Right lobe of liver (tissue), 6 donors: ENCODE results near the gene SLC35G2. TPM values are rescaled to one million over a fixed set of nuclear protein-coding genes. Genes with fewer than 3 reads are reported as not detected.

Experiments
- ATAC-seq, 4 donors: fragments of 200-7000 bp; cut with Tn5 transposase; one replicate each; pipeline ENCODE4 v1.9.1; 2020; ENCODE audit warnings: mild to moderate bottlenecking in 4 of 4, moderate library complexity in 4 of 4
- DNase-seq, 3 donors: peaks; one replicate each; pipeline ENCODE4 v3.0.0-alpha.2; 2020
- H3K27ac ChIP-seq, 3 donors: fragments of 200-600 bp; one replicate each; pipeline ENCODE4 v1.8.0; 2022
- H3K27me3 ChIP-seq, 2 donors: fragments of 200-600 bp; one replicate each; pipeline ENCODE4 v1.8.0; 2022
- H3K36me3 ChIP-seq, 4 donors: fragments of 200-600 bp; sonication (generic) in 1 of 4; one replicate each; pipeline versions ENCODE4 v1.5.1 to v1.8.0; 2017 to 2022; ENCODE audit warnings: control low read depth in 1 of 4
- H3K4me1 ChIP-seq, 4 donors: fragments of 200-600 bp; sonication (generic) in 1 of 4; one replicate each; pipeline versions ENCODE4 v1.5.1 to v1.8.0; 2017 to 2022; ENCODE audit warnings: control low read depth in 1 of 4
- H3K4me3 ChIP-seq, 3 donors: fragments of 200-600 bp; one replicate each; pipeline ENCODE4 v1.8.0; 2022
- H3K9me3 ChIP-seq, 4 donors: fragments of 200-600 bp; sonication (generic) in 1 of 4; one replicate each; pipeline versions ENCODE4 v1.5.1 to v1.8.0; 2017 to 2022; ENCODE audit warnings: control low read depth in 1 of 4
- CTCF ChIP-seq, 4 donors: fragments of 200-600 bp in 3 of 4; fragments of 450-650 bp in 1 of 4; IDR thresholded peaks; one replicate each; pipeline versions ENCODE4 v1.5.1 to v1.8.0; 2016 to 2022; ENCODE audit warnings: antibody characterized with exemption in 4 of 4, mild to moderate bottlenecking in 2 of 4
- POLR2A ChIP-seq: fragments of 450-650 bp; IDR thresholded peaks from one replicate; pipeline ENCODE4 v1.6.1; 2017; ENCODE audit warnings: antibody characterized with exemption, mild to moderate bottlenecking
- WGBS: methylation state at CpG from one replicate; pipeline ENCODE4 v1.1.6; 2018; ENCODE audit warnings: low coverage, low lambda C conversion rate; ENCODE audit not compliant: insufficient coverage; ENCODE audit errors: missing lambda C conversion rate; 5-methylcytosine and 5-hydroxymethylcytosine counted together
- intact Hi-C, 2 donors: fragments of 100-400 bp; cut with DNase I; formaldehyde crosslinking; loops; one replicate each; pipeline versions ENCODE4 v1.11.2 to v1.14.1; 2022
- long read RNA-seq: library from polyadenylated mRNA; unstranded; transcript quantifications from one replicate; pipeline ENCODE4 v2.0.0, GENCODE V29; 2019
- total RNA-seq, 6 experiments: library from RNA; depleted of rRNA in 2 of 6; stranded (reverse); fragments of >200 nt in 2 of 6; fragmentation: NEBNext Ultra II Directional in 3 of 6; extraction: Animal tissue kit (Norgen Biotek cat#: 25700) in 3 of 6; gene quantifications; one replicate each; pipeline versions ENCODE4 v1.1.0 to v1.2.4, GENCODE V29; 2016 to 2023
- donor health status: DM: no; HTN: yes; CAD: no.
- donor health status: DM: no; HTN: no; CAD: no.
- donor health status: DM: no; HTN: no; CAD: no.
- donor health status: DM: no; HTN: yes; CAD: no.
- donor health status: DM: no; HTN: yes; CAD: no.

The SLC35G2 gene
- 1 to 10 TPM in 3 of 6 experiments, under 1 TPM in 3; 0.51 to 2.7 (median 1.7) TPM for total RNA-seq
- long read RNA-seq = 0 reads

GRCh38 chr3:136818769-136819391 lies at the start of gene SLC35G2:
Gene SLC35G2 (plus strand): TSS chr3:136819126. CDS start chr3:136854461, 35,335 bp downstream.
- H3K4me3 ChIP-seq = peak within 1 kb of the TSS; percentile 56 to 79 (median 59)
- DNase-seq = peak; percentile 48 to 57 (median 57)
- TF ChIP-seq CTCF (IDR thresholded peaks at IDR 0.05) (no peak), POLR2A (no peak)
- H3K36me3 ChIP-seq = no peaks in the 10 kb centered on the region
- peak; percentile 67 to 80 (median 74) for ATAC-seq
- no peaks in the 10 kb centered on the region for H3K27me3 ChIP-seq
- H3K4me1 ChIP-seq = peaks cover 0 to 12% (median 2%) of the 10 kb centered on the region in 4 donors
- peak within 1 kb of the TSS; percentile 33 to 71 (median 49) for H3K27ac ChIP-seq
- intact Hi-C loops = no loop called here
- no peaks in the 10 kb centered on the region for H3K9me3 ChIP-seq
- WGBS = 11% methylated on average over 11 of the region's 60 CpGs

GRCh38 chr3:136772709-136773108 lies 46.2 kb upstream of the SLC35G2 start:
- H3K36me3 ChIP-seq = no peaks in the 10 kb centered on the region
- DNase-seq (no peak), ATAC-seq (no peak)
- H3K4me3 ChIP-seq = no peak overlapping the region
- H3K27ac ChIP-seq = no peak overlapping the region
- 78% methylated on average over 1 of the region's 1 CpG for WGBS
- no peaks in the 10 kb centered on the region for H3K27me3 ChIP-seq
- no peak for TF ChIP-seq POLR2A
- TF ChIP-seq CTCF (IDR thresholded peaks at IDR 0.05) = no peak
- intact Hi-C loops = no loop called here
- H3K9me3 ChIP-seq = no peaks in the 10 kb centered on the region
- H3K4me1 ChIP-seq = no peaks in the 10 kb centered on the region

GRCh38 chr3:136778865-136779264 lies 40.1 kb upstream of the SLC35G2 start:
- Histone ChIP-seq H3K4me3 (no peak overlapping the region), H3K27ac (no peak overlapping the region), H3K4me1 (no peaks in the 10 kb centered on the region), H3K27me3 (no peaks in the 10 kb centered on the region), H3K36me3 (no peaks in the 10 kb centered on the region), H3K9me3 (no peaks in the 10 kb centered on the region)
- 81% methylated on average over 3 of the region's 4 CpGs for WGBS
- DNase-seq (no peak), ATAC-seq (no peak)
- TF ChIP-seq POLR2A (no peak), CTCF (IDR thresholded peaks at IDR 0.05) (no peak)
- intact Hi-C loops = no loop called here

GRCh38 chr3:136780741-136781140 lies 38.2 kb upstream of the SLC35G2 start:
- TF ChIP-seq POLR2A = no peak
- no peak for TF ChIP-seq CTCF (IDR thresholded peaks at IDR 0.05)
- Histone ChIP-seq H3K36me3 (no peaks in the 10 kb centered on the region), H3K4me3 (no peak overlapping the region), H3K4me1 (no peaks in the 10 kb centered on the region), H3K27ac (no peak overlapping the region), H3K27me3 (no peaks in the 10 kb centered on the region), H3K9me3 (no peaks in the 10 kb centered on the region)
- DNase-seq (no peak), ATAC-seq (no peak)
- intact Hi-C loops = no loop called here
- WGBS = 92% methylated on average over 4 of the region's 4 CpGs
